Endodermal cell (in vitro differentiated cells): ENCODE measurements around the gene STXBP4. TPM values are rescaled to one million over a fixed set of nuclear protein-coding genes. Genes with fewer than 3 reads are reported as not detected.

Experiments
- DNase-seq: peaks from one replicate; pipeline ENCODE4 v3.0.0-alpha.2; 2017
- H3K27ac ChIP-seq: 2 replicates; pipeline ENCODE4 v1.5.1; 2013; ENCODE audit warnings: mild to moderate bottlenecking, low read depth, low read length, moderate library complexity
- H3K27me3 ChIP-seq: 2 replicates; pipeline ENCODE4 v1.6.1; 2013; ENCODE audit warnings: mild to moderate bottlenecking, low read length, moderate library complexity; ENCODE audit not compliant: insufficient read depth, control insufficient read depth, poor library complexity, severe bottlenecking
- H3K36me3 ChIP-seq: 2 replicates; pipeline ENCODE4 v1.7.0; 2013; ENCODE audit warnings: mild to moderate bottlenecking, low read length, moderate library complexity; ENCODE audit not compliant: control insufficient read depth, insufficient read depth
- H3K4me1 ChIP-seq: one replicate; pipeline ENCODE4 v1.7.0; 2013; ENCODE audit warnings: low read length; ENCODE audit not compliant: control insufficient read depth, insufficient read depth
- H3K4me3 ChIP-seq: 2 replicates; pipeline ENCODE4 v1.5.1; 2013; ENCODE audit warnings: mild to moderate bottlenecking, low read length, moderate library complexity
- H3K9ac ChIP-seq: 2 replicates; pipeline ENCODE4 v1.6.1; 2013; ENCODE audit warnings: mild to moderate bottlenecking, low read length, moderate library complexity; ENCODE audit not compliant: poor library complexity, severe bottlenecking; ENCODE audit errors: extremely low read depth
- H3K9me3 ChIP-seq: 2 replicates; pipeline ENCODE4 v1.6.1; 2013; ENCODE audit warnings: mild to moderate bottlenecking, low read length, moderate library complexity; ENCODE audit not compliant: control insufficient read depth
- H3K27ac Mint-ChIP-seq: 2 replicates; pipeline ENCODE4 v1.8.0; 2020; ENCODE audit warnings: mixed read lengths
- H3K27me3 Mint-ChIP-seq: 2 replicates; pipeline ENCODE4 v1.8.0; 2021; ENCODE audit warnings: mild to moderate bottlenecking, mixed read lengths; ENCODE audit not compliant: insufficient read depth
- H3K36me3 Mint-ChIP-seq: 2 replicates; pipeline ENCODE4 v1.8.0; 2020; ENCODE audit warnings: low read depth, mixed read lengths
- H3K4me1 Mint-ChIP-seq: 2 replicates; pipeline ENCODE4 v1.8.0; 2020; ENCODE audit warnings: mixed read lengths
- H3K4me3 Mint-ChIP-seq: 2 replicates; pipeline ENCODE4 v1.8.0; 2020; ENCODE audit warnings: mild to moderate bottlenecking, moderate library complexity, mixed read lengths
- H3K9me3 Mint-ChIP-seq: 2 replicates; pipeline ENCODE4 v1.8.0; 2020; ENCODE audit warnings: mild to moderate bottlenecking, mixed read lengths
- CTCF ChIP-seq: fragments of 200-600 bp; sonication (generic); conservative IDR thresholded peaks from 2 replicates; pipeline ENCODE4 v1.5.0; 2021; ENCODE audit warnings: antibody characterized with exemption, mild to moderate bottlenecking
- WGBS, 2 experiments: methylation state at CpG; one replicate each; pipeline versions ENCODE4 v1.1.5 to v1.1.7; 2013; ENCODE audit warnings: missing lambda C conversion rate in 2 of 2, mixed read lengths in 1 of 2; ENCODE audit not compliant: insufficient coverage in 1 of 2, insufficient read length in 1 of 2; 5-methylcytosine and 5-hydroxymethylcytosine counted together
- total RNA-seq, 2 donors: library from RNA; stranded (reverse); fragmentation: NEBNext Ultra II Directional in 1 of 2; extraction: Animal tissue kit (Norgen Biotek cat#: 25700) in 1 of 2; gene quantifications; 2 replicates in 1 of 2; 3 replicates in 1 of 2; pipeline ENCODE4 v1.2.1, GENCODE V29; 2021

Gene STXBP4
- total RNA-seq, 2 donors from 2014 or later = 15.5 to 18.0 TPM

- Mint-ChIP-seq H3K27me3 (no peaks in the 10 kb centered on the region), H3K36me3 (peaks cover 56% of the 10 kb centered on the region), H3K9me3 (no peaks in the 10 kb centered on the region), H3K4me3 (no peak overlapping the region), H3K4me1 (peaks cover 37% of the 10 kb centered on the region), H3K27ac (no peak overlapping the region)
- H3K9ac ChIP-seq = no peak overlapping the region
- no peaks in the 10 kb centered on the region for H3K9me3 ChIP-seq
- DNase-seq = no peak
- 89 to 91% methylated on average over 4 to 5 of the region's 5 CpGs for WGBS, 2 experiments
- H3K4me3 ChIP-seq = no peak overlapping the region
- no peak for TF ChIP-seq CTCF
- peaks cover 23% of the 10 kb centered on the region for H3K36me3 ChIP-seq
- H3K27me3 ChIP-seq = no peaks in the 10 kb centered on the region
- peaks cover 4% of the 10 kb centered on the region for H3K4me1 ChIP-seq
- no peak overlapping the region for H3K27ac ChIP-seq
Measured at GRCh38 chr17:54924405-54924804, 44.2 kb upstream of the STXBP4 start.

GRCh38 chr17:54927525-54927924 lies 41.0 kb upstream of the STXBP4 start:
- Histone ChIP-seq H3K27ac (no peak overlapping the region), H3K36me3 (peaks cover 41% of the 10 kb centered on the region), H3K4me1 (peaks cover 4% of the 10 kb centered on the region), H3K9me3 (no peaks in the 10 kb centered on the region), H3K27me3 (no peaks in the 10 kb centered on the region), H3K4me3 (no peak overlapping the region), H3K9ac (no peak overlapping the region)
- Mint-ChIP-seq H3K4me1 (peaks cover 37% of the 10 kb centered on the region), H3K36me3 (peaks cover 68% of the 10 kb centered on the region), H3K9me3 (no peaks in the 10 kb centered on the region), H3K27ac (no peak overlapping the region), H3K27me3 (no peaks in the 10 kb centered on the region), H3K4me3 (no peak overlapping the region)
- TF ChIP-seq CTCF = no peak
- DNase-seq = no peak
- WGBS, 2 experiments = 91 to 97% methylated on average over 3 of the region's 3 CpGs

- Mint-ChIP-seq H3K4me3 (no peak overlapping the region), H3K27me3 (no peaks in the 10 kb centered on the region), H3K9me3 (no peaks in the 10 kb centered on the region), H3K4me1 (peaks cover 39% of the 10 kb centered on the region), H3K36me3 (peaks cover 76% of the 10 kb centered on the region), H3K27ac (no peak overlapping the region)
- no peak overlapping the region for H3K4me3 ChIP-seq
- H3K9ac ChIP-seq = no peak overlapping the region
- no peaks in the 10 kb centered on the region for H3K9me3 ChIP-seq
- peaks cover 3% of the 10 kb centered on the region for H3K4me1 ChIP-seq
- no peak overlapping the region for H3K27ac ChIP-seq
- DNase-seq = no peak
- no peak for TF ChIP-seq CTCF
- H3K36me3 ChIP-seq = peaks cover 56% of the 10 kb centered on the region
- no peaks in the 10 kb centered on the region for H3K27me3 ChIP-seq
- 63% methylated on average over 1 of the region's 1 CpG; no CpG with 5 or more reads in 1 of the 2 experiments for WGBS, 2 experiments
Measured at GRCh38 chr17:54932711-54933110, 35.9 kb upstream of the STXBP4 start.
